K562 (cell line): ENCODE results near the gene MROH8. TPM values are rescaled to one million over a fixed set of nuclear protein-coding genes. Genes with fewer than 3 reads are reported as not detected.

Source experiments
- ETV1 ChIP-seq: fragments of 450-650 bp; conservative IDR thresholded peaks from 2 replicates; pipeline ENCODE4 v1.6.1; 2016; ENCODE audit warnings: missing genetic modification characterization, control low read depth, low read depth, missing compliant biosample characterization
- GMEB1 ChIP-seq: fragments of 250-450 bp; sonication (Bioruptor Pico); IDR thresholded peaks from 2 replicates; pipeline ENCODE4 v1.4.0; 2020; ENCODE audit warnings: mild to moderate bottlenecking
- HNRNPL ChIP-seq: fragments of 200-400 bp; formaldehyde crosslinking; IDR thresholded peaks from 2 replicates; pipeline ENCODE4 v1.6.1; 2017; ENCODE audit warnings: low read depth, mild to moderate bottlenecking, low read length
- NFRKB ChIP-seq: fragments of 450-650 bp; IDR thresholded peaks from 2 replicates; pipeline ENCODE4 v1.6.1; 2016; ENCODE audit warnings: low read depth
- POU5F1 ChIP-seq: fragments of 150-350 bp; IDR thresholded peaks from 2 replicates; pipeline ENCODE4 v1.6.1; 2014; ENCODE audit warnings: borderline replicate concordance, low read length, low read depth, mild to moderate bottlenecking; ENCODE audit not compliant: partially characterized antibody
- RBBP5 ChIP-seq: fragments of 200-600 bp; sonication (generic); IDR thresholded peaks from 2 replicates; pipeline ENCODE4 v1.6.1; 2012; ENCODE audit warnings: borderline replicate concordance, mild to moderate bottlenecking, low read length, control low read depth, inconsistent platforms; ENCODE audit not compliant: insufficient read depth, poor library complexity, severe bottlenecking
- RNF219 ChIP-seq: fragments of 250-450 bp; sonication (Bioruptor Pico); IDR thresholded peaks from 2 replicates; pipeline ENCODE4 v1.5.0; 2022; ENCODE audit warnings: mild to moderate bottlenecking
- SAP30 ChIP-seq: fragments of 200-600 bp; sonication (generic); IDR thresholded peaks from 2 replicates; pipeline ENCODE4 v1.6.1; 2012; ENCODE audit warnings: borderline replicate concordance, low read depth, mild to moderate bottlenecking, moderate library complexity, low read length, control low read depth, inconsistent platforms; ENCODE audit not compliant: insufficient read depth, poor library complexity, severe bottlenecking
- SIN3B ChIP-seq: fragments of 450-650 bp; IDR thresholded peaks from 2 replicates; pipeline ENCODE4 v1.6.1; 2017; ENCODE audit warnings: low read depth, mild to moderate bottlenecking, moderate library complexity
- SMAD1 ChIP-seq: fragments of 150-350 bp; IDR thresholded peaks from 2 replicates; pipeline ENCODE4 v1.6.1; 2014; ENCODE audit warnings: low read length, low read depth; ENCODE audit not compliant: partially characterized antibody
- TCF7L2 ChIP-seq: fragments of 150-350 bp; IDR thresholded peaks from 2 replicates; pipeline ENCODE4 v1.6.1; 2016; ENCODE audit warnings: low read depth, mild to moderate bottlenecking, low read length, moderate library complexity
- TFAM ChIP-seq: fragments of 250-450 bp; sonication (Bioruptor Pico); conservative IDR thresholded peaks from 2 replicates; pipeline ENCODE4 v1.5.0; 2021; ENCODE audit warnings: mild to moderate bottlenecking, moderate library complexity
- TRIM24 ChIP-seq, 2 experiments: fragments of 450-650 bp; IDR thresholded peaks; 2 replicates each; pipeline ENCODE4 v1.6.1; 2016
- ZNF407 ChIP-seq: fragments of 450-650 bp; IDR thresholded peaks from 2 replicates; pipeline ENCODE4 v1.6.1; 2016; ENCODE audit warnings: low read depth
- polyA plus RNA-seq, 8 experiments: library from polyadenylated mRNA; depleted of rRNA in 4 of 8; stranded (reverse) in 5 of 8; unstranded in 3 of 8; fragments of >200 nt; fragmentation: Nextera tagmentation in 2 of 8; fragmentation: Illumina TruSeq in 1 of 8; extraction: Ambion mirVana in 2 of 8; extraction: Trizol in 1 of 8; gene quantifications; 2 replicates each; pipeline versions ENCODE4 v1.2.1 to v1.2.3, GENCODE V29; 2011 to 2014; ENCODE audit warnings: inconsistent platforms in 1 of 8, missing spikeins in 1 of 8
- total RNA-seq, 7 experiments: library from RNA; depleted of rRNA in 6 of 7; stranded (reverse); fragments of >200 nt in 6 of 7; fragmentation: Illumina TruSeq in 2 of 7; extraction: Trizol in 2 of 7; gene quantifications; 2 replicates each; pipeline versions ENCODE4 v1.2.1 to v1.2.3, GENCODE V29; 2011 to 2021; ENCODE audit warnings: low replicate concordance in 1 of 7

Gene MROH8
- total and polyA plus RNA-seq, 9 of the 15 experiments (the other 6 are each of a cell fraction or from before 2014, with no cell fraction given): 0.21 to 1.5 (median 0.78) TPM

GRCh38 chr20:37178839-37179682, at the start of gene MROH8, which contains the start of gene RPN2 (continued):
- TF ChIP-seq TRIM24 (IDR thresholded peaks at IDR 0.05) (peak in 1 of 2 experiments; percentile 31; a peak in 1 of 4 replicates), RBBP5 (peak; percentile 90), SAP30 (peak; percentile 79), SMAD1 (peak; percentile 11), HNRNPL (peak; percentile 68; the same call in 1 of the 2 replicates), RNF219 (CRISPR knock-in tag) (no peak), TCF7L2 (peak; percentile 90), GMEB1 (CRISPR knock-in tag) (0 out of 2 replicates have a peak, but pooled peaks have one; percentile 39), TFAM (CRISPR knock-in tag) (no peak), ZNF407 (peak; percentile 92), SIN3B (peak; percentile 79; the same call in 1 of the 2 replicates), NFRKB (peak; percentile 75), ETV1 (tag) (peak; percentile 96), POU5F1 (peak; percentile 56)
